ENCODE measurements around the gene ANP32A.

DNA sequence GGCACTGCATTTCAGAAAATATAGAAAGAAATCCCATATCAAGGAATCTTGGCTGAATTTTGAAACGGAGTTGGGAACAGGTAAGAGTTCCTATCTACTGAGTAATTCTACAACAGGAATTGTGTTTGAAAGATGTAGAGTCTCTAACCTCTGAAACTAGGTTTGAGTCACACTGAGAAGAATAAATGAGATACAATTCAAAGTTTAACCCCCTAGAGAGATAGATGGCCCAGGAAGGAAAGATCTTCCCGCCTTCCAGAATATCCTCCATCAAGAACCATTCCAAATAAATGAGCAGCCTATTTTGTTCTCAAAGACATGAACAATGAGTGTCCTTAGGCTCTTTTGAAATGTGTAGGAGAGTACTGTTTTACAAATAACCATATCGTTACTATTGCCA lies 2.9 kb upstream of the ANP32A start:
- TF ChIP-seq, protein P1, sequence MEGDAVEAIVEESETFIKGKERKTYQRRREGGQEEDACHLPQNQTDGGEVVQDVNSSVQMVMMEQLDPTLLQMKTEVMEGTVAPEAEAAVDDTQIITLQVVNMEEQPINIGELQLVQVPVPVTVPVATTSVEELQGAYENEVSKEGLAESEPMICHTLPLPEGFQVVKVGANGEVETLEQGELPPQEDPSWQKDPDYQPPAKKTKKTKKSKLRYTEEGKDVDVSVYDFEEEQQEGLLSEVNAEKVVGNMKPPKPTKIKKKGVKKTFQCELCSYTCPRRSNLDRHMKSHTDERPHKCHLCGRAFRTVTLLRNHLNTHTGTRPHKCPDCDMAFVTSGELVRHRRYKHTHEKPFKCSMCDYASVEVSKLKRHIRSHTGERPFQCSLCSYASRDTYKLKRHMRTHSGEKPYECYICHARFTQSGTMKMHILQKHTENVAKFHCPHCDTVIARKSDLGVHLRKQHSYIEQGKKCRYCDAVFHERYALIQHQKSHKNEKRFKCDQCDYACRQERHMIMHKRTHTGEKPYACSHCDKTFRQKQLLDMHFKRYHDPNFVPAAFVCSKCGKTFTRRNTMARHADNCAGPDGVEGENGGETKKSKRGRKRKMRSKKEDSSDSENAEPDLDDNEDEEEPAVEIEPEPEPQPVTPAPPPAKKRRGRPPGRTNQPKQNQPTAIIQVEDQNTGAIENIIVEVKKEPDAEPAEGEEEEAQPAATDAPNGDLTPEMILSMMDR (optimal IDR thresholded peaks at IDR 0.05 in 1 of 3, IDR thresholded peaks at IDR 0.05 in 1 of 3, conservative IDR thresholded peaks at IDR 0.05 in 1 of 3; ENCODE audit: extremely low read depth in 1 of 3, insufficient read depth in 2 of 3, low read length in 3 of 3): no peak
- TF ChIP-seq EZH2 (IDR thresholded peaks at IDR 0.05; ENCODE audit: low read length): no peak
